HT-29 (cell line): Measurements from ENCODE around the gene DCUN1D2. TPM values are rescaled to one million over a fixed set of nuclear protein-coding genes. Genes with fewer than 3 reads are reported as not detected.
A peak's percentile ranks its signal among the peaks of the same experiment; 100 is the strongest.
"Not testable (repeated sequence)": the region's sequence is repeated elsewhere in the genome, so short reads cannot be mapped to it uniquely, and the experiment has no call there.

Experiments used
- DNase-seq: peaks from one replicate; pipeline ENCODE4 v3.0.0-alpha.2; 2015; ENCODE audit warnings: low spot score
- total RNA-seq: library from RNA; depleted of rRNA; stranded (reverse); fragments of >200 nt; shearing (Covaris generic); gene quantifications from 2 replicates; pipeline ENCODE4 v1.2.3, GENCODE V29; 2014

The DCUN1D2 gene
- total RNA-seq, 1 experiment from 2014 or later = 17.1 TPM

- no peak for DNase-seq
These were observed 44.0 kb downstream of the DCUN1D2 start for GRCh38 chr13:113446488-113446854.

- no peak for DNase-seq
These were observed 44.6 kb downstream of the DCUN1D2 start for GRCh38 chr13:113445791-113446487.

- no peak for DNase-seq
These were observed 46.5 kb downstream of the DCUN1D2 start for GRCh38 chr13:113443991-113444390.

GRCh38 chr13:113442985-113443362, 47.5 kb downstream of the DCUN1D2 start:
- no peak for DNase-seq

- no peak for DNase-seq
These were observed 48.0 kb downstream of the DCUN1D2 start for GRCh38 chr13:113442354-113442984.

GRCh38 chr13:113441661-113442060, 48.9 kb downstream of the DCUN1D2 start:
- DNase-seq = no peak

- DNase-seq = peak; percentile 29
These were observed 53.0 kb downstream of the DCUN1D2 start for GRCh38 chr13:113437408-113438010.

- not testable (repeated sequence) for DNase-seq
These were observed 53.6 kb downstream of the DCUN1D2 start for GRCh38 chr13:113436866-113437265.

GRCh38 chr13:113435907-113436306, 54.6 kb downstream of the DCUN1D2 start:
- DNase-seq = not testable (repeated sequence)

- DNase-seq = no peak
These were observed 57.1 kb downstream of the DCUN1D2 start for GRCh38 chr13:113433391-113433916.

GRCh38 chr13:113432506-113433270, 57.8 kb downstream of the DCUN1D2 start:
- no peak for DNase-seq

GRCh38 chr13:113431171-113431570, 59.3 kb downstream of the DCUN1D2 start:
- DNase-seq = no peak

- DNase-seq = no peak
These were observed 60.0 kb downstream of the DCUN1D2 start for GRCh38 chr13:113430378-113431110.

- no peak for DNase-seq
These were observed 60.9 kb downstream of the DCUN1D2 start for GRCh38 chr13:113429608-113429985.

GRCh38 chr13:113428871-113429607, 61.5 kb downstream of the DCUN1D2 start:
- DNase-seq = no peak

- no peak for DNase-seq
These were observed 62.0 kb downstream of the DCUN1D2 start for GRCh38 chr13:113428469-113428865.

- no peak for DNase-seq
These were observed 62.7 kb downstream of the DCUN1D2 start for GRCh38 chr13:113427562-113428468.

GRCh38 chr13:113426591-113426986, 63.9 kb downstream of the DCUN1D2 start:
- no peak for DNase-seq

GRCh38 chr13:113425941-113426590, 64.4 kb downstream of the DCUN1D2 start:
- no peak for DNase-seq
